Tibial nerve (tissue), 4 donors: Measurements from ENCODE around the gene ETFA. TPM values are rescaled to one million over a fixed set of nuclear protein-coding genes. Genes with fewer than 3 reads are reported as not detected.

ENCODE experiments used
- DNase-seq, 2 donors: peaks; one replicate each; pipeline ENCODE4 v3.0.0-alpha.2; 2019; ENCODE audit warnings: low spot score in 2 of 2
- H3K27ac ChIP-seq, 4 donors: fragments of 200-600 bp; sonication (generic) in 3 of 4; one replicate each; pipeline ENCODE4 v1.5.1; 2017 to 2019; ENCODE audit warnings: mild to moderate bottlenecking in 1 of 4
- H3K27me3 ChIP-seq, 2 donors: fragments of 200-600 bp; sonication (generic) in 1 of 2; one replicate each; pipeline versions ENCODE4 v1.5.1 to v1.6.0; 2017 to 2019
- H3K36me3 ChIP-seq, 3 donors: fragments of 200-600 bp; sonication (generic); one replicate each; pipeline ENCODE4 v1.5.1; 2018 to 2019
- H3K4me1 ChIP-seq, 4 donors: fragments of 200-600 bp; sonication (generic) in 3 of 4; one replicate each; pipeline ENCODE4 v1.5.1; 2017 to 2019
- H3K4me3 ChIP-seq, 4 donors: fragments of 200-600 bp; sonication (generic) in 3 of 4; one replicate each; pipeline ENCODE4 v1.5.1; 2017 to 2019; ENCODE audit warnings: mild to moderate bottlenecking in 1 of 4, moderate library complexity in 1 of 4
- H3K9me3 ChIP-seq, 4 donors: fragments of 200-600 bp; sonication (generic) in 3 of 4; one replicate each; pipeline ENCODE4 v1.5.1; 2017 to 2019
- CTCF ChIP-seq, 5 experiments: fragments of 200-600 bp in 3 of 5; fragments of 450-650 bp in 2 of 5; sonication (generic) in 3 of 5; IDR thresholded peaks; one replicate each; pipeline ENCODE4 v1.5.1; 2016 to 2019; ENCODE audit warnings: antibody characterized with exemption in 5 of 5, mild to moderate bottlenecking in 3 of 5, moderate library complexity in 2 of 5
- EP300 ChIP-seq, 2 donors: sonication (generic); formaldehyde crosslinking; IDR thresholded peaks; one replicate each; pipeline ENCODE4 v1.6.1; 2017; ENCODE audit warnings: antibody characterized with exemption in 2 of 2, mild to moderate bottlenecking in 1 of 2
- POLR2A ChIP-seq, 2 donors: fragments of 450-650 bp; IDR thresholded peaks; one replicate each; pipeline ENCODE4 v1.6.1; 2017; ENCODE audit warnings: antibody characterized with exemption in 2 of 2, mild to moderate bottlenecking in 2 of 2, moderate library complexity in 2 of 2
- WGBS, 2 donors: methylation state at CpG; one replicate each; pipeline ENCODE4 v1.1.5; 2018; 5-methylcytosine and 5-hydroxymethylcytosine counted together
- total RNA-seq, 4 donors: library from RNA; depleted of rRNA; stranded (reverse); fragments of >200 nt; gene quantifications; one replicate each; pipeline ENCODE4 v1.1.0, GENCODE V29; 2016

ETFA gene
- total RNA-seq, 4 donors from 2014 or later: 59.2 to 96.9 (median 75.5) TPM

GRCh38 chr15:76260246-76260938 lies 50.9 kb downstream of the ETFA start:
- no peak for DNase-seq
- Histone ChIP-seq H3K9me3 (peaks cover 0 to 24% (median 7%) of the 10 kb centered on the region in 4 donors), H3K4me1 (no peaks in the 10 kb centered on the region), H3K36me3 (peaks cover 4 to 86% (median 18%) of the 10 kb centered on the region in 3 donors), H3K27ac (no peak overlapping the region), H3K27me3 (no peaks in the 10 kb centered on the region), H3K4me3 (no peak overlapping the region)
- WGBS, 2 donors: 98 to 99% methylated on average over 10 to 12 of the region's 12 CpGs
- TF ChIP-seq POLR2A (IDR thresholded peaks at IDR 0.05) (no peak), CTCF (IDR thresholded peaks at IDR 0.05) (no peak), EP300 (IDR thresholded peaks at IDR 0.05) (no peak)

- WGBS, 2 donors: 94 to 97% methylated on average over 6 to 13 of the region's 13 CpGs
- Histone ChIP-seq H3K4me1 (no peaks in the 10 kb centered on the region), H3K4me3 (no peak overlapping the region), H3K27me3 (no peaks in the 10 kb centered on the region), H3K9me3 (peaks cover 0 to 22% (median 7%) of the 10 kb centered on the region in 4 donors), H3K27ac (no peak overlapping the region), H3K36me3 (peaks cover 4 to 80% (median 18%) of the 10 kb centered on the region in 3 donors)
- no peak for TF ChIP-seq POLR2A (IDR thresholded peaks at IDR 0.05)
- TF ChIP-seq EP300 (IDR thresholded peaks at IDR 0.05): no peak
- no peak for TF ChIP-seq CTCF (IDR thresholded peaks at IDR 0.05)
- DNase-seq: no peak
Observed at GRCh38 chr15:76259392-76259791, 51.9 kb downstream of the ETFA start.

DNA sequence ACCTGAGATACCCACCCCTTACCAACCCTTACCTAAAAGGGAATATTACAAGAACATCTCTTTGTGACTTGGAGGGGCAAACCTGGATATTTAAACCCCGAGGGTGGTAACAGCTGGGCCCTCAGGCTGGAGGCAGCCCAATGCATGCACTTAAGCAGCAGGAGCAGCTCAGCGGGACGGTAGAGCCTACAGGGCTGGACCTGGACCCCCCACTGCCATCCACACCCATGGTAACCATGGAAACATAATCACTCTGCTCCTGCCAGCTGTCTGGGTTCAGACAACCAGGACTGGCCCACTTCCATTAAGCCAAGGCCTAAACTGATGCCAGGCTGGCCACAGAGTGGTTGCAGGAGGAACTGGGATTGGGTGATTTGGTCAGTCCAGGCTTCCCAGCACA lies 52.8 kb downstream of the ETFA start:
- H3K27ac ChIP-seq: no peak overlapping the region
- peaks cover 4 to 79% (median 15%) of the 10 kb centered on the region in 3 donors for H3K36me3 ChIP-seq
- TF ChIP-seq CTCF (IDR thresholded peaks at IDR 0.05): no peak
- no peak for TF ChIP-seq EP300 (IDR thresholded peaks at IDR 0.05)
- TF ChIP-seq POLR2A (IDR thresholded peaks at IDR 0.05): no peak
- H3K4me1 ChIP-seq: no peaks in the 10 kb centered on the region
- H3K9me3 ChIP-seq: peaks cover 0 to 18% (median 3%) of the 10 kb centered on the region in 4 donors
- no peak for DNase-seq
- no peaks in the 10 kb centered on the region for H3K27me3 ChIP-seq
- 83 to 88% methylated on average over 1 to 3 of the region's 3 CpGs for WGBS, 2 donors
- no peak overlapping the region for H3K4me3 ChIP-seq

- Histone ChIP-seq H3K9me3 (peaks cover 0 to 9% (median 0%) of the 10 kb centered on the region in 4 donors), H3K36me3 (peaks cover 0 to 38% (median 0%) of the 10 kb centered on the region in 3 donors), H3K4me3 (no peak overlapping the region), H3K27ac (no peak overlapping the region), H3K4me1 (no peaks in the 10 kb centered on the region), H3K27me3 (no peaks in the 10 kb centered on the region)
- DNase-seq: no peak
- no peak for TF ChIP-seq CTCF (IDR thresholded peaks at IDR 0.05)
- TF ChIP-seq POLR2A (IDR thresholded peaks at IDR 0.05): no peak
- TF ChIP-seq EP300 (IDR thresholded peaks at IDR 0.05): no peak
- 81 to 86% methylated on average over 3 of the region's 3 CpGs for WGBS, 2 donors
Observed at GRCh38 chr15:76253691-76254473, 57.4 kb downstream of the ETFA start.

GRCh38 chr15:76252249-76252648 lies 59.0 kb downstream of the ETFA start:
- DNase-seq: no peak
- TF ChIP-seq CTCF (IDR thresholded peaks at IDR 0.05) (no peak), EP300 (IDR thresholded peaks at IDR 0.05) (no peak), POLR2A (IDR thresholded peaks at IDR 0.05) (no peak)
- no peak overlapping the region for H3K4me3 ChIP-seq
- WGBS, 2 donors: 87 to 95% methylated on average over 2 of the region's 2 CpGs
- H3K4me1 ChIP-seq: no peaks in the 10 kb centered on the region
- no peak overlapping the region for H3K27ac ChIP-seq
- H3K9me3 ChIP-seq: peaks cover 0 to 9% (median 0%) of the 10 kb centered on the region in 4 donors
- H3K27me3 ChIP-seq: no peaks in the 10 kb centered on the region
- H3K36me3 ChIP-seq: peaks cover 0 to 30% (median 0%) of the 10 kb centered on the region in 3 donors
